ENCODE measurements around the gene EIF4A2.
"Not testable (repeated sequence)": the region's sequence is repeated elsewhere in the genome, so short reads cannot be mapped to it uniquely, and the experiment has no call there.

Gene EIF4A2

GRCh38 chr3:186784820-186785494 is 1.6 kb downstream of the EIF4A2 start:
- DNase-seq (ENCODE audit: low spot score) = no peak
- FAIRE-seq = no peak

- DNase-seq (ENCODE audit: low spot score) (no peak), FAIRE-seq (no peak)
Observed at GRCh38 chr3:186785495-186786018, 2.2 kb downstream of the EIF4A2 start.

- FAIRE-seq = no peak
- DNase-seq (ENCODE audit: low spot score) = no peak
Observed at GRCh38 chr3:186786922-186787321, 3.5 kb downstream of the EIF4A2 start.

- DNase-seq (ENCODE audit: low spot score) (no peak), FAIRE-seq (no peak)
Observed at GRCh38 chr3:186787642-186788481, 4.5 kb downstream of the EIF4A2 start.

- no peak for FAIRE-seq
- no peak for DNase-seq (ENCODE audit: low spot score)
Observed at GRCh38 chr3:186788482-186789370, 5.3 kb downstream of the EIF4A2 start.

GRCh38 chr3:186789554-186790260 is 6.3 kb downstream of the EIF4A2 start:
- peak; percentile 2 for FAIRE-seq
- no peak for DNase-seq (ENCODE audit: low spot score)

- DNase-seq (ENCODE audit: low spot score) = peak; percentile 54
- FAIRE-seq = peak; percentile 44
Observed at GRCh38 chr3:186790261-186790981, 7.0 kb downstream of the EIF4A2 start.

GRCh38 chr3:186798239-186798874 is 15.0 kb downstream of the EIF4A2 start:
- FAIRE-seq = no peak
- no peak for DNase-seq (ENCODE audit: low spot score)

- FAIRE-seq = no peak
- no peak for DNase-seq (ENCODE audit: low spot score)
Observed at GRCh38 chr3:186800285-186800684, 16.9 kb downstream of the EIF4A2 start.

- FAIRE-seq (no peak), DNase-seq (ENCODE audit: low spot score) (no peak)
Observed at GRCh38 chr3:186802701-186803100, 19.3 kb downstream of the EIF4A2 start.

- FAIRE-seq; DNase-seq (ENCODE audit: low spot score): not testable (repeated sequence)
Observed at GRCh38 chr3:186803447-186803846, 20.1 kb downstream of the EIF4A2 start.

GRCh38 chr3:186806089-186807055 is 23.0 kb downstream of the EIF4A2 start, which contains the start of gene RFC4:
RFC4 (minus strand) TSS chr3:186806482; CDS start chr3:186804713, 1,769 bp downstream.
- FAIRE-seq = no peak

GRCh38 chr3:186807231-186807630 is 23.9 kb downstream of the EIF4A2 start:
- FAIRE-seq = no peak
- no peak for DNase-seq (ENCODE audit: low spot score)

More at GRCh38 chr3:186806089-186807055, 23.0 kb downstream of the EIF4A2 start, which contains the start of gene RFC4:
- peak; percentile 69 for DNase-seq (ENCODE audit: low spot score)

- FAIRE-seq (no peak), DNase-seq (ENCODE audit: low spot score) (no peak)
Observed at GRCh38 chr3:186810336-186810996, 27.1 kb downstream of the EIF4A2 start.

- not testable (repeated sequence) for FAIRE-seq; DNase-seq (ENCODE audit: low spot score)
Observed at GRCh38 chr3:186811313-186811712, 27.9 kb downstream of the EIF4A2 start.

GRCh38 chr3:186814100-186814499 is 30.7 kb downstream of the EIF4A2 start:
- DNase-seq (ENCODE audit: low spot score) (no peak), FAIRE-seq (no peak)

- DNase-seq (ENCODE audit: low spot score) = peak; percentile 54
Observed at GRCh38 chr3:186815435-186815834, 32.1 kb downstream of the EIF4A2 start.

GRCh38 chr3:186818516-186818915 is 35.1 kb downstream of the EIF4A2 start:
- FAIRE-seq (no peak), DNase-seq (ENCODE audit: low spot score) (no peak)

More at GRCh38 chr3:186815435-186815834, 32.1 kb downstream of the EIF4A2 start:
- FAIRE-seq = no peak
